Body of pancreas (tissue), 4 donors: ENCODE results near the gene SMARCA4.

Experiments used
- CTCF ChIP-seq, 7 experiments: fragments of 450-650 bp in 4 of 7; fragments of 200-600 bp in 3 of 7; sonication (generic) in 3 of 7; IDR thresholded peaks; one replicate each; pipeline ENCODE4 v1.5.1; 2016 to 2019; ENCODE audit warnings: antibody characterized with exemption in 7 of 7
- POLR2A ChIP-seq, 3 donors: fragments of 450-650 bp; IDR thresholded peaks; one replicate each; pipeline ENCODE4 v1.6.1; 2016; ENCODE audit warnings: antibody characterized with exemption in 3 of 3, mild to moderate bottlenecking in 2 of 3

- TF ChIP-seq POLR2A (IDR thresholded peaks at IDR 0.05), result no peak
- no peak for TF ChIP-seq CTCF (IDR thresholded peaks at IDR 0.05)
Measured at GRCh38 chr19:10920781-10921180, 40.0 kb upstream of the SMARCA4 start.
